GM18909 (cell line): ENCODE data around the gene KIF21B.

Source experiments
- ATAC-seq: cut with Tn5 transposase; IDR thresholded peaks from one replicate; pipeline ENCODE4 v1.9.1; 2021; ENCODE audit warnings: mild to moderate bottlenecking; ENCODE audit not compliant: unreplicated experiment, poor library complexity

Gene KIF21B

GRCh38 chr1:201023517-201023902 lies at the start of gene KIF21B:
KIF21B (minus strand) TSS chr1:201023714; CDS start chr1:201023383, 331 bp downstream.
- peak; percentile 58 for ATAC-seq

- ATAC-seq, result no peak
Observed at GRCh38 chr1:201072922-201073321, 49.4 kb upstream of the KIF21B start.

GRCh38 chr1:201072149-201072548 lies 48.6 kb upstream of the KIF21B start:
- no peak for ATAC-seq

- ATAC-seq, result no peak
Observed at GRCh38 chr1:201069636-201070035, 46.1 kb upstream of the KIF21B start.

- no peak for ATAC-seq
Observed at GRCh38 chr1:201068976-201069375, 45.5 kb upstream of the KIF21B start.

- no peak for ATAC-seq
Observed at GRCh38 chr1:201066986-201067385, 43.5 kb upstream of the KIF21B start.

GRCh38 chr1:201065686-201066085 lies 42.2 kb upstream of the KIF21B start:
- no peak for ATAC-seq

- no peak for ATAC-seq
Observed at GRCh38 chr1:201064806-201065205, 41.3 kb upstream of the KIF21B start.

GRCh38 chr1:201063145-201063544 lies 39.6 kb upstream of the KIF21B start:
- ATAC-seq, result no peak

- ATAC-seq, result no peak
Observed at GRCh38 chr1:201062511-201063091, 39.1 kb upstream of the KIF21B start.

GRCh38 chr1:201061886-201062285 lies 38.4 kb upstream of the KIF21B start:
- ATAC-seq, result no peak

GRCh38 chr1:201061049-201061448 lies 37.5 kb upstream of the KIF21B start:
- ATAC-seq, result no peak

GRCh38 chr1:201060586-201060985 lies 37.1 kb upstream of the KIF21B start:
- ATAC-seq, result no peak

GRCh38 chr1:201059871-201060555 lies 36.5 kb upstream of the KIF21B start:
- no peak for ATAC-seq

GRCh38 chr1:201059401-201059800 lies 35.9 kb upstream of the KIF21B start:
- no peak for ATAC-seq

GRCh38 chr1:201054091-201054543 lies 30.6 kb upstream of the KIF21B start:
- no peak for ATAC-seq

- no peak for ATAC-seq
Observed at GRCh38 chr1:201053155-201053860, 29.8 kb upstream of the KIF21B start.

- ATAC-seq, result no peak
Observed at GRCh38 chr1:201051399-201051798, 27.9 kb upstream of the KIF21B start.

GRCh38 chr1:201050515-201051277 lies 27.2 kb upstream of the KIF21B start:
- no peak for ATAC-seq

- no peak for ATAC-seq
Observed at GRCh38 chr1:201049248-201049831, 25.8 kb upstream of the KIF21B start.
